SH-SY5Y (cell line): Measurements from ENCODE around the gene GLIPR1L1.

Source experiments
- GATA2 ChIP-seq: IDR thresholded peaks from 2 replicates; pipeline ENCODE4 v1.6.1; 2011; ENCODE audit warnings: mild to moderate bottlenecking, low read depth, low read length
- GATA3 ChIP-seq: IDR thresholded peaks from 2 replicates; pipeline ENCODE4 v1.6.1; 2011; ENCODE audit warnings: low read depth, mild to moderate bottlenecking, low read length, moderate library complexity

GRCh38 chr12:75302781-75303180 lies 31.7 kb upstream of the GLIPR1L1 start:
- TF ChIP-seq GATA3 (no peak), GATA2 (no peak)
